NCI-H748 treated with DMSO at 0.1 percent for 48 hours (cell line): Measurements from ENCODE around the gene TWIST2.

ENCODE experiments used
- DNase-seq: peaks from one replicate; lab custom pipeline; 2025; lab: John Stamatoyannopoulos, UW

Gene TWIST2

GRCh38 chr2:238838786-238839327 lies 9.0 kb upstream of the TWIST2 start:
- DNase-seq, result no peak

GRCh38 chr2:238839428-238839827 lies 8.5 kb upstream of the TWIST2 start:
- no peak for DNase-seq

GRCh38 chr2:238841542-238842164 lies 6.2 kb upstream of the TWIST2 start:
- DNase-seq, result no peak

GRCh38 chr2:238843476-238843875 lies 4.4 kb upstream of the TWIST2 start:
- DNase-seq, result no peak

- DNase-seq, result no peak
Measured at GRCh38 chr2:238845583-238846377, 2.1 kb upstream of the TWIST2 start.

GRCh38 chr2:238846378-238846627 lies 1.6 kb upstream of the TWIST2 start:
- no peak for DNase-seq

GRCh38 chr2:238846628-238847418 lies 1.1 kb upstream of the TWIST2 start:
- DNase-seq, result no peak

- no peak for DNase-seq
Measured at GRCh38 chr2:238847419-238847801, 475 bp upstream of the TWIST2 start.

- DNase-seq, result no peak
Measured at GRCh38 chr2:238848691-238848975, 748 bp downstream of the TWIST2 start.

GRCh38 chr2:238848976-238849853 lies 1.3 kb downstream of the TWIST2 start:
- DNase-seq, result no peak

GRCh38 chr2:238850091-238850490 lies 2.2 kb downstream of the TWIST2 start:
- no peak for DNase-seq

GRCh38 chr2:238851026-238851425 lies 3.1 kb downstream of the TWIST2 start:
- no peak for DNase-seq

- DNase-seq, result no peak
Measured at GRCh38 chr2:238851761-238852160, 3.9 kb downstream of the TWIST2 start.

GRCh38 chr2:238852206-238852869 lies 4.5 kb downstream of the TWIST2 start:
- DNase-seq, result no peak

- no peak for DNase-seq
Measured at GRCh38 chr2:238853218-238853617, 5.3 kb downstream of the TWIST2 start.

- no peak for DNase-seq
Measured at GRCh38 chr2:238853721-238854120, 5.8 kb downstream of the TWIST2 start.

- DNase-seq, result no peak
Measured at GRCh38 chr2:238854246-238854645, 6.4 kb downstream of the TWIST2 start.

- DNase-seq, result no peak
Measured at GRCh38 chr2:238854699-238855229, 6.9 kb downstream of the TWIST2 start.

GRCh38 chr2:238855299-238855698 lies 7.4 kb downstream of the TWIST2 start:
- no peak for DNase-seq

- DNase-seq, result no peak
Measured at GRCh38 chr2:238855891-238856580, 8.2 kb downstream of the TWIST2 start.
